Endothelial cell (in vitro differentiated cells): Measurements from ENCODE around the gene HAGHL. TPM values are rescaled to one million over a fixed set of nuclear protein-coding genes. Genes with fewer than 3 reads are reported as not detected.

ENCODE experiments used
- DNase-seq: peaks from one replicate; pipeline ENCODE4 v3.0.0; 2021; ENCODE audit warnings: low spot score
- H3K27ac Mint-ChIP-seq: one replicate; pipeline ENCODE4 v1.8.0; 2021; ENCODE audit warnings: mixed read lengths, inconsistent platforms; ENCODE audit not compliant: unreplicated experiment
- H3K27me3 Mint-ChIP-seq: one replicate; pipeline ENCODE4 v1.8.0; 2021; ENCODE audit warnings: mild to moderate bottlenecking, moderate library complexity, mixed read lengths, inconsistent platforms; ENCODE audit not compliant: unreplicated experiment
- H3K36me3 Mint-ChIP-seq: one replicate; pipeline ENCODE4 v1.8.0; 2021; ENCODE audit warnings: mild to moderate bottlenecking, low read depth, mixed read lengths, inconsistent platforms; ENCODE audit not compliant: unreplicated experiment
- H3K4me1 Mint-ChIP-seq: one replicate; pipeline ENCODE4 v1.8.0; 2021; ENCODE audit warnings: mild to moderate bottlenecking, mixed read lengths, inconsistent platforms; ENCODE audit not compliant: unreplicated experiment
- H3K4me3 Mint-ChIP-seq: one replicate; pipeline ENCODE4 v1.8.0; 2021; ENCODE audit warnings: mild to moderate bottlenecking, mixed read lengths, inconsistent platforms; ENCODE audit not compliant: unreplicated experiment
- H3K9me3 Mint-ChIP-seq: one replicate; pipeline ENCODE4 v1.8.0; 2021; ENCODE audit warnings: mixed read lengths, inconsistent platforms; ENCODE audit not compliant: unreplicated experiment
- CTCF ChIP-seq: fragments of 200-600 bp; sonication (generic); IDR thresholded peaks from one replicate; pipeline ENCODE4 v1.5.0; 2021; ENCODE audit warnings: antibody characterized with exemption; ENCODE audit not compliant: unreplicated experiment
- total RNA-seq: library from RNA; stranded (reverse); fragmentation: NEBNext Ultra II Directional; extraction: Animal tissue kit (Norgen Biotek cat#: 25700); gene quantifications from one replicate; pipeline ENCODE4 v1.2.1, GENCODE V29; 2021; ENCODE audit not compliant: unreplicated experiment

The HAGHL gene
- total RNA-seq, 1 donor from 2014 or later = 1.5 TPM

GRCh38 chr16:760065-760464 is 33.2 kb downstream of the HAGHL start:
- H3K36me3 Mint-ChIP-seq = no peaks in the 10 kb centered on the region

GRCh38 chr16:760545-761343 is 33.8 kb downstream of the HAGHL start, which contains the start of gene MSLN:
Gene MSLN (plus strand): TSS chr16:760734. CDS start chr16:762681, 1,947 bp downstream.
- DNase-seq = no peak
- Mint-ChIP-seq H3K9me3 (no peaks in the 10 kb centered on the region), H3K27me3 (peaks cover 3% of the 10 kb centered on the region), H3K27ac (no peak within 1 kb of the TSS), H3K36me3 (no peaks in the 10 kb centered on the region), H3K4me3 (no peak within 1 kb of the TSS), H3K4me1 (no peaks in the 10 kb centered on the region)
- TF ChIP-seq CTCF = no peak

More at GRCh38 chr16:760065-760464, 33.2 kb downstream of the HAGHL start:
- DNase-seq = no peak
- no peaks in the 10 kb centered on the region for H3K4me1 Mint-ChIP-seq
- no peak overlapping the region for H3K4me3 Mint-ChIP-seq
- no peak overlapping the region for H3K27ac Mint-ChIP-seq
- no peaks in the 10 kb centered on the region for H3K9me3 Mint-ChIP-seq
- H3K27me3 Mint-ChIP-seq = peaks cover 3% of the 10 kb centered on the region
- TF ChIP-seq CTCF = no peak

GRCh38 chr16:761625-762513 is 35.0 kb downstream of the HAGHL start:
- Mint-ChIP-seq H3K4me3 (no peak overlapping the region), H3K27ac (no peak overlapping the region), H3K36me3 (no peaks in the 10 kb centered on the region), H3K9me3 (no peaks in the 10 kb centered on the region), H3K4me1 (no peaks in the 10 kb centered on the region), H3K27me3 (peaks cover 4% of the 10 kb centered on the region)
- TF ChIP-seq CTCF = no peak
- no peak for DNase-seq

GRCh38 chr16:762595-763268 is 35.8 kb downstream of the HAGHL start:
- Mint-ChIP-seq H3K27me3 (peaks cover 4% of the 10 kb centered on the region), H3K4me1 (no peaks in the 10 kb centered on the region), H3K27ac (no peak overlapping the region), H3K36me3 (no peaks in the 10 kb centered on the region), H3K4me3 (no peak overlapping the region), H3K9me3 (no peaks in the 10 kb centered on the region)
- no peak for DNase-seq
- no peak for TF ChIP-seq CTCF
